Islet of Langerhans (tissue), 1 donor: ENCODE results near the gene DEPDC5.
"Not testable (repeated sequence)": the region's sequence is repeated elsewhere in the genome, so short reads cannot be mapped to it uniquely, and the experiment has no call there.

Source experiments
- FAIRE-seq: peaks from one replicate; lab custom pipeline; 2011; peaks lifted over from hg19 to GRCh38; lab: Jason Lieb, UNC

The DEPDC5 gene

GRCh38 chr22:31815383-31815814 lies 61.6 kb downstream of the DEPDC5 start:
- not testable (repeated sequence) for FAIRE-seq

GRCh38 chr22:31816750-31817149 lies 62.9 kb downstream of the DEPDC5 start:
- no peak for FAIRE-seq

GRCh38 chr22:31818481-31819392 lies 64.9 kb downstream of the DEPDC5 start:
- no peak for FAIRE-seq

GRCh38 chr22:31820655-31821054 lies 66.8 kb downstream of the DEPDC5 start:
- FAIRE-seq = no peak

- FAIRE-seq = no peak
Observed at GRCh38 chr22:31821572-31821971, 67.8 kb downstream of the DEPDC5 start.

GRCh38 chr22:31822523-31822922 lies 68.7 kb downstream of the DEPDC5 start:
- peak; percentile 36 for FAIRE-seq

GRCh38 chr22:31825513-31825912 lies 71.7 kb downstream of the DEPDC5 start:
- FAIRE-seq = no peak

- no peak for FAIRE-seq
Observed at GRCh38 chr22:31826443-31826842, 72.6 kb downstream of the DEPDC5 start.

- FAIRE-seq = no peak
Observed at GRCh38 chr22:31828739-31829138, 74.9 kb downstream of the DEPDC5 start.

GRCh38 chr22:31829505-31829904 lies 75.7 kb downstream of the DEPDC5 start:
- FAIRE-seq = peak; percentile 92

- FAIRE-seq = peak; percentile 21
Observed at GRCh38 chr22:31830721-31831070, 76.9 kb downstream of the DEPDC5 start.

GRCh38 chr22:31833930-31834329 lies 80.1 kb downstream of the DEPDC5 start:
- FAIRE-seq = no peak

GRCh38 chr22:31836010-31836409 lies 82.2 kb downstream of the DEPDC5 start:
- FAIRE-seq = no peak

- FAIRE-seq = no peak
Observed at GRCh38 chr22:31838917-31839316, 85.1 kb downstream of the DEPDC5 start.

- FAIRE-seq = no peak
Observed at GRCh38 chr22:31839986-31840385, 86.2 kb downstream of the DEPDC5 start.

GRCh38 chr22:31840585-31840984 lies 86.8 kb downstream of the DEPDC5 start:
- no peak for FAIRE-seq

GRCh38 chr22:31841078-31841827 lies 87.4 kb downstream of the DEPDC5 start:
- no peak for FAIRE-seq

- FAIRE-seq = no peak
Observed at GRCh38 chr22:31843526-31843925, 89.7 kb downstream of the DEPDC5 start.

GRCh38 chr22:31844941-31845340 lies 91.1 kb downstream of the DEPDC5 start:
- no peak for FAIRE-seq

GRCh38 chr22:31846161-31847115 lies 92.6 kb downstream of the DEPDC5 start:
- FAIRE-seq = no peak

- FAIRE-seq = no peak
Observed at GRCh38 chr22:31848411-31848810, 94.6 kb downstream of the DEPDC5 start.

- no peak for FAIRE-seq
Observed at GRCh38 chr22:31850135-31850534, 96.3 kb downstream of the DEPDC5 start.
